ENCODE data around the gene OTUD7B. TPM values are rescaled to one million over a fixed set of nuclear protein-coding genes. Genes with fewer than 3 reads are reported as not detected.
A peak's percentile ranks its signal among the peaks of the same experiment; 100 is the strongest.

The OTUD7B gene
- total RNA-seq, 4 donors from 2014 or later = 34.1 to 49.6 (median 42.3) TPM

DNA sequence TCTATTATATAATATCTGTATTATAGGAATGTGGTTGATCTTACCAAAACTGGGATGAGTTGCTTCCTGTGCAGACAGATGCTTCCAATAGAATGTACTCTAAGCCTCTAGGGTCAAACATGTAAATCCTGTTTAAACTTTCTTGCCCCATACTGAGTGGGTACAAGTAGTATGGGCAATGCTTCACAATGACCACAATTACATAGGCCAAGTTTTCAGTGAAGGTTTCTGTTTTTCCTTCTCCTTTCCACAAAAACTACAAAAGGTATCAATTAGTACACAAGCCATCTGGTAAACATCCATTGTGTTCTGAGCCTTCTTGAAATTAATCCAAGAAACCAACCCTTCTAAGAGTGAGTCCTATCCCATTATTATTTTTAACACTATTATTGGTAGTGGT lies 16.8 kb downstream of the OTUD7B start:
- no peaks in the 10 kb centered on the region for H3K9me3 ChIP-seq
- H3K36me3 ChIP-seq = no peaks in the 10 kb centered on the region
- no peak overlapping the region for H3K27ac ChIP-seq
- peaks cover 14 to 71% (median 15%) of the 10 kb centered on the region in 3 donors for H3K4me1 ChIP-seq
- H3K27me3 ChIP-seq = no peaks in the 10 kb centered on the region
- no peak for ATAC-seq
- no peak overlapping the region for H3K4me3 ChIP-seq
- TF ChIP-seq POLR2A (IDR thresholded peaks at IDR 0.05) = no peak
- TF ChIP-seq, protein P1, sequence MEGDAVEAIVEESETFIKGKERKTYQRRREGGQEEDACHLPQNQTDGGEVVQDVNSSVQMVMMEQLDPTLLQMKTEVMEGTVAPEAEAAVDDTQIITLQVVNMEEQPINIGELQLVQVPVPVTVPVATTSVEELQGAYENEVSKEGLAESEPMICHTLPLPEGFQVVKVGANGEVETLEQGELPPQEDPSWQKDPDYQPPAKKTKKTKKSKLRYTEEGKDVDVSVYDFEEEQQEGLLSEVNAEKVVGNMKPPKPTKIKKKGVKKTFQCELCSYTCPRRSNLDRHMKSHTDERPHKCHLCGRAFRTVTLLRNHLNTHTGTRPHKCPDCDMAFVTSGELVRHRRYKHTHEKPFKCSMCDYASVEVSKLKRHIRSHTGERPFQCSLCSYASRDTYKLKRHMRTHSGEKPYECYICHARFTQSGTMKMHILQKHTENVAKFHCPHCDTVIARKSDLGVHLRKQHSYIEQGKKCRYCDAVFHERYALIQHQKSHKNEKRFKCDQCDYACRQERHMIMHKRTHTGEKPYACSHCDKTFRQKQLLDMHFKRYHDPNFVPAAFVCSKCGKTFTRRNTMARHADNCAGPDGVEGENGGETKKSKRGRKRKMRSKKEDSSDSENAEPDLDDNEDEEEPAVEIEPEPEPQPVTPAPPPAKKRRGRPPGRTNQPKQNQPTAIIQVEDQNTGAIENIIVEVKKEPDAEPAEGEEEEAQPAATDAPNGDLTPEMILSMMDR (IDR thresholded peaks at IDR 0.05) = no peak
- no peak for TF ChIP-seq EP300 (IDR thresholded peaks at IDR 0.05)
- TF ChIP-seq POLR2AphosphoS5 (IDR thresholded peaks at IDR 0.05) = no peak

DNA sequence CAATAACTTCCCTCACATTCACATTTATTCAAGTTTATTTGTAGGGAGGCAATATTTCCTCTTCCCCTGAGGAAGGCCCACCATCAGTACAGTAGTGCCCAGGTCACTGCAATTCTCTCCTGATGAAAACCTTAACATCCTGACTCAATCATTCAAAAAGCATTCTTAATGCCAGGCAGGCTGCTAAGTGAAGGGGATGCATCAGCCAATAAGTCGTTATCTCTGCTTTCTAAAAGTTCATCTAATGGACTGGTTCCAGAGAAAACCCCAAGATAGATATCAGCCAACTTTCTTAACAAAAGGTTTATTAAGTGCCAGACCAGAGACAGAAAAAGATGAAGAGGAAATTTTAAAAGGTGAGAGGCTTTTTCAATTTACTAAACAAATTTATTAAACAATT lies 17.3 kb downstream of the OTUD7B start:
- Histone ChIP-seq H3K4me1 (peaks cover 13 to 69% (median 14%) of the 10 kb centered on the region in 3 donors), H3K36me3 (no peaks in the 10 kb centered on the region), H3K9me3 (no peaks in the 10 kb centered on the region), H3K27me3 (no peaks in the 10 kb centered on the region), H3K4me3 (no peak overlapping the region), H3K27ac (no peak overlapping the region)
- 27 to 60% methylated on average over 1 of the region's 1 CpG for WGBS, 2 donors (ENCODE audit: low coverage in 1 of 2)
- TF ChIP-seq, protein P1 (IDR thresholded peaks at IDR 0.05) = no peak
- no peak for ATAC-seq

DNA sequence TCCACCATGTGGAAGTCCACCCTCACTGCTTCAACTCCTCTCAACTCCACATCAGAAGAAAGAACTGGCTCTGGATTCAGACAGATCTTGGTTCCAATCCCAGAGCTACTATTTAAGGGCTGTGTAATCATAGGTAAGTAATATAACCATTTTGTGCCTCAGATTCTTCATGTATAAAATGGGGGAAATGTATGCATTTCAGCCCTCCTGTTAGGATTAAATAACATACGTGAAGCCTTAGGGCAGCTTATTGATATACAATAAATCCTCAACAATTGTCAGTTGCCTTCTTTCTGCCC lies 23.3 kb downstream of the OTUD7B start:
- peaks cover 0 to 55% (median 0%) of the 10 kb centered on the region in 3 donors for H3K4me1 ChIP-seq
- no peak overlapping the region for H3K4me3 ChIP-seq
- no peaks in the 10 kb centered on the region for H3K27me3 ChIP-seq
- H3K9me3 ChIP-seq = no peaks in the 10 kb centered on the region
- TF ChIP-seq POLR2A (IDR thresholded peaks at IDR 0.05) (no peak), POLR2AphosphoS5 (IDR thresholded peaks at IDR 0.05) (no peak)
- peaks cover 0 to 6% of the 10 kb centered on the region in 2 donors for H3K36me3 ChIP-seq
- 63 to 73% methylated on average over 1 of the region's 1 CpG for WGBS, 2 donors (ENCODE audit: low coverage in 1 of 2)
- ATAC-seq = no peak
- H3K27ac ChIP-seq = peak overlapping the region in 1 of 4 donors; percentile 32

DNA sequence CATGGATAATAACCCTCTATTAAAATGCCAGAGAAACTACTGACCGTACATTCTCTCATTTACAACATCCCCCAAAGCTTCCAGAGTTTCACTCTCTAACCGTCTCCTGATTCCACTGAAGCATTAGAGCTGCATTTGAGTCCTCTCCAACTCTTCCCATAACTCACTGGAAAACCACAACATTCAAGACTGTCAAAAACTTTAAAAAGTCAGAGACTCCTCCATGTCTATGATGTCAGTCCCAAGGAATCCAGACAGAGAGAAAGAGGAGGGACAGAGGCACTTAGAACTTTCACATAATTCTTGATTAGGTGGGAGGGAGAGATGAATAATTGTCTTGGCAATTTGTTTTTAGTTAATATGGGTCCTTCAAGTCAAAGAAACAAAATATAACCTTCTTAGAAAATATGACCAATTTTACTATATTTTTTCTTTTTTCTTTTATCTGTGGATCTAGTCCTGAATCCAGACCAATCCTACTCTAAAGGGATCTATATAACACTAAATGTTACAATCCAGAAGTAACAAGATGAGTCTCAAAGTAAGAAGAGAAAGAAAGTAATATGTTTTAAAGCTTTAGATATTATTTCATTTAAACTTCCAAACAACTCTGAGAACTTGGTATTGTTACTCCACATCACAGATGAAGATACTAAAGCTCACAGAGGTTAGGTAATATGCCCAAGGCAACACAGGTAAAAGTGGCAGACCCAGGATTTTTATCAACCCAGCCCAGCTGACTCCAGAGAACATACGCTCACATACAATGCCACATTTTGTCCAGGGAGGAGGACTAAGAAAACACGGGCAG lies 23.8 kb downstream of the OTUD7B start:
- Histone ChIP-seq H3K36me3 (peaks cover 0 to 6% of the 10 kb centered on the region in 2 donors), H3K9me3 (no peaks in the 10 kb centered on the region), H3K27me3 (no peaks in the 10 kb centered on the region), H3K4me1 (peaks cover 0 to 53% (median 0%) of the 10 kb centered on the region in 3 donors), H3K27ac (peak overlapping the region in 2 of 4 donors; percentile 15 to 32), H3K4me3 (no peak overlapping the region)
- TF ChIP-seq POLR2AphosphoS5 (IDR thresholded peaks at IDR 0.05) = peak; percentile 10
- no peak for TF ChIP-seq POLR2A (IDR thresholded peaks at IDR 0.05)
- ATAC-seq = peak; percentile 36
- WGBS, 2 donors (ENCODE audit: low coverage in 1 of 2) = 45 to 46% methylated on average over 4 of the region's 4 CpGs

DNA sequence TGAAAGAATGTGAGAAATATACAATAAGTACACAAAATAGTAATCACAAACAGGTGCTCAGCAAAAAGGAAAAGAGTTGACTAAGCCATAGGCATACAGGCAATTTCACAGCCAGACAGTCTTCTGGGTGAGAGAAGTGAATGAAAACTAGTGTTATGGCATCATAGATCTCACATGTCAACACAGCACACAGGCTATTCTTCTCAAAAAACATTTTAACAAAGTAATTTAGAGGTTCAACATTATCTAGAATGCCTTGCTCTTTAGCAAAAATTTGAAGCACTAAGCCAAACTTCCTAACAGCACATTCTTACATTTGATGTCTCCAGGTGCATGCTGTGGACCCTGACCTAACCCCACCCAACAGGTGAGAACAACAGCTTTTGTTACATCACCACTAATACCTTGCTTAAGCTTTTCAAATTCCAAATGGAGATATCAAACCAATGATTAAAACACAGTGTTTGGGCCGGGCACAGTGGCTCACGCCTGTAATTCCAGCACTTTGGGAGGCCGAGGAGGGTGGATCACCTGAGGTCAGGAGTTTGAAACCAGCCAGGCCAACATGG lies 30.5 kb downstream of the OTUD7B start:
- H3K4me3 ChIP-seq = no peak overlapping the region
- ATAC-seq = no peak
- no peaks in the 10 kb centered on the region for H3K9me3 ChIP-seq
- peaks cover 3 to 55% (median 12%) of the 10 kb centered on the region in 3 donors for H3K4me1 ChIP-seq
- TF ChIP-seq POLR2A (IDR thresholded peaks at IDR 0.05) (no peak), POLR2AphosphoS5 (IDR thresholded peaks at IDR 0.05) (no peak), EP300 (IDR thresholded peaks at IDR 0.05) (no peak)
- TF ChIP-seq, protein P1 (IDR thresholded peaks at IDR 0.05) = no peak
- H3K36me3 ChIP-seq = peaks cover 2 to 28% of the 10 kb centered on the region in 2 donors
- no peak overlapping the region for H3K27ac ChIP-seq
- 93% methylated on average over 3 of the region's 3 CpGs; no CpG with 5 or more reads in 1 of the 2 donors for WGBS, 2 donors (ENCODE audit: low coverage in 1 of 2)
- H3K27me3 ChIP-seq = no peaks in the 10 kb centered on the region
